ENCODE results near the gene PFN1.

PFN1 gene

GRCh38 chr17:4972322-4972721 lies 24.0 kb upstream of the PFN1 start:
- TF ChIP-seq EZH2phosphoT487 (IDR thresholded peaks at IDR 0.05; ENCODE audit: borderline replicate concordance, low read length) = no peak
- TF ChIP-seq CTCF (IDR thresholded peaks at IDR 0.05; ENCODE audit: low read depth, low read length, poor library complexity, severe bottlenecking) = no peak

DNA sequence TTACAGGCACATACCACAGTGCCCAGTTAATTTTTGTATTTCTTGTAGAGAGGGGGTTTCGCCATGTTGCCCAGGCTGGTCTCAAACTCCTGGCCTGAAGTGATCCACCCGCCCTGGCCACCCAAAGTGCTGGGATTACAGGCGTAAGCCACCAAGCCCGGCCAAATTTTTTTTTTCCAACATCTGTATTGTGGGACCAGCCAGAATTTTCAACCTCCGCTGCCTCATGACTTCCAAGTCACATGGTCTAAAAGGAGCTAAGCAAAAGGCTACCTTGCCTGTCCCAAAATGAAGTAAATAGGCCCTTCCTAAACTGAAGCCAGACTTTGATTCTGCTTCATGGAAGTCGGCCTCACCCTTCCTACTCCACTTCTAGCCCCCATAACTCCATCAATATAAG lies 23.5 kb upstream of the PFN1 start:
- Histone ChIP-seq H3K9me3 (ENCODE audit: control insufficient read depth, insufficient read depth, low read length) (no peaks in the 10 kb centered on the region), H3K4me3 (ENCODE audit: low read length) (no peak overlapping the region), H3K79me2 (ENCODE audit: control insufficient read depth, low read length) (peaks cover 13% of the 10 kb centered on the region), H3K4me1 (ENCODE audit: control insufficient read depth, low read length) (peaks cover 10% of the 10 kb centered on the region), H3K9me2 (replicated peaks; ENCODE audit: control insufficient read depth, low read length) (no peaks in the 10 kb centered on the region), H3K4me2 (ENCODE audit: low read length) (no peak overlapping the region), H4K20me1 (ENCODE audit: control insufficient read depth, insufficient read depth, low read depth, low read length) (no peaks in the 10 kb centered on the region), H3K36me3 (ENCODE audit: control insufficient read depth, low read length) (peaks cover 57% of the 10 kb centered on the region), H3K27me3 (ENCODE audit: control insufficient read depth, low read length) (no peaks in the 10 kb centered on the region), H3K27ac (ENCODE audit: low read depth, low read length) (no peak overlapping the region), H3F3A (ENCODE audit: control insufficient read depth, insufficient read depth) (no peaks in the 10 kb centered on the region; the same call in 1 of the 2 replicates)
- TF ChIP-seq CTCF (IDR thresholded peaks at IDR 0.05; ENCODE audit: low read depth, low read length, poor library complexity, severe bottlenecking) (no peak), EZH2phosphoT487 (IDR thresholded peaks at IDR 0.05; ENCODE audit: borderline replicate concordance, low read length) (no peak)

More at GRCh38 chr17:4972322-4972721, 24.0 kb upstream of the PFN1 start:
- Histone ChIP-seq H3K9me3 (ENCODE audit: control insufficient read depth, insufficient read depth, low read length) (no peaks in the 10 kb centered on the region), H3K4me1 (ENCODE audit: control insufficient read depth, low read length) (peaks cover 10% of the 10 kb centered on the region), H3K9me2 (replicated peaks; ENCODE audit: control insufficient read depth, low read length) (no peaks in the 10 kb centered on the region), H4K20me1 (ENCODE audit: control insufficient read depth, insufficient read depth, low read depth, low read length) (no peaks in the 10 kb centered on the region), H3K27me3 (ENCODE audit: control insufficient read depth, low read length) (no peaks in the 10 kb centered on the region), H3K36me3 (ENCODE audit: control insufficient read depth, low read length) (peaks cover 61% of the 10 kb centered on the region), H3F3A (ENCODE audit: control insufficient read depth, insufficient read depth) (no peaks in the 10 kb centered on the region; the same call in 1 of the 2 replicates), H3K4me2 (ENCODE audit: low read length) (no peak overlapping the region), H3K27ac (ENCODE audit: low read depth, low read length) (no peak overlapping the region), H3K4me3 (ENCODE audit: low read length) (no peak overlapping the region), H3K79me2 (ENCODE audit: control insufficient read depth, low read length) (peaks cover 11% of the 10 kb centered on the region)

- Histone ChIP-seq H3K9me3 (ENCODE audit: control insufficient read depth, insufficient read depth, low read length) (no peaks in the 10 kb centered on the region), H3K27me3 (ENCODE audit: control insufficient read depth, low read length) (no peaks in the 10 kb centered on the region), H4K20me1 (ENCODE audit: control insufficient read depth, insufficient read depth, low read depth, low read length) (no peaks in the 10 kb centered on the region), H3K4me2 (ENCODE audit: low read length) (no peak overlapping the region), H3F3A (ENCODE audit: control insufficient read depth, insufficient read depth) (no peaks in the 10 kb centered on the region; the same call in 1 of the 2 replicates), H3K4me3 (ENCODE audit: low read length) (no peak overlapping the region), H3K79me2 (ENCODE audit: control insufficient read depth, low read length) (peaks cover 27% of the 10 kb centered on the region), H3K27ac (ENCODE audit: low read depth, low read length) (no peak overlapping the region), H3K36me3 (ENCODE audit: control insufficient read depth, low read length) (peaks cover 66% of the 10 kb centered on the region), H3K4me1 (ENCODE audit: control insufficient read depth, low read length) (peaks cover 19% of the 10 kb centered on the region), H3K9me2 (replicated peaks; ENCODE audit: control insufficient read depth, low read length) (no peaks in the 10 kb centered on the region)
- TF ChIP-seq EZH2phosphoT487 (IDR thresholded peaks at IDR 0.05; ENCODE audit: borderline replicate concordance, low read length) (no peak), CTCF (IDR thresholded peaks at IDR 0.05; ENCODE audit: low read depth, low read length, poor library complexity, severe bottlenecking) (no peak)
Observed at GRCh38 chr17:4970273-4970672, 21.9 kb upstream of the PFN1 start.

All from DOHH2 (cell line).